Measurements from ENCODE around the gene BHLHE23. TPM values are rescaled to one million over a fixed set of nuclear protein-coding genes. Genes with fewer than 3 reads are reported as not detected.

Gene BHLHE23
- 2.6 TPM for total RNA-seq (ENCODE audit: insufficient read depth, low replicate concordance)

GRCh38 chr20:63006540-63007359 is at the start of gene BHLHE23:
BHLHE23 (minus strand) TSS chr20:63006964; CDS start chr20:63006774, 190 bp downstream.
- no peak for DNase-seq (ENCODE audit: low spot score)

- DNase-seq (ENCODE audit: low spot score) = no peak
Observed at GRCh38 chr20:63055575-63056235, 48.9 kb upstream of the BHLHE23 start.

- no peak for DNase-seq (ENCODE audit: low spot score)
Observed at GRCh38 chr20:63054681-63055240, 48.0 kb upstream of the BHLHE23 start.

GRCh38 chr20:63054103-63054474 is 47.3 kb upstream of the BHLHE23 start:
- DNase-seq (ENCODE audit: low spot score) = no peak

- no peak for DNase-seq (ENCODE audit: low spot score)
Observed at GRCh38 chr20:63053432-63054102, 46.8 kb upstream of the BHLHE23 start.

GRCh38 chr20:63052571-63053431 is 46.0 kb upstream of the BHLHE23 start:
- DNase-seq (ENCODE audit: low spot score) = no peak

GRCh38 chr20:63051911-63052310 is 45.1 kb upstream of the BHLHE23 start:
- DNase-seq (ENCODE audit: low spot score) = no peak

GRCh38 chr20:63051186-63051860 is 44.6 kb upstream of the BHLHE23 start:
- DNase-seq (ENCODE audit: low spot score) = no peak

- DNase-seq (ENCODE audit: low spot score) = no peak
Observed at GRCh38 chr20:63050406-63050805, 43.6 kb upstream of the BHLHE23 start.

GRCh38 chr20:63049561-63050221 is 42.9 kb upstream of the BHLHE23 start:
- DNase-seq (ENCODE audit: low spot score) = no peak

GRCh38 chr20:63049191-63049518 is 42.4 kb upstream of the BHLHE23 start:
- DNase-seq (ENCODE audit: low spot score) = no peak

- DNase-seq (ENCODE audit: low spot score) = no peak
Observed at GRCh38 chr20:63048516-63049190, 41.9 kb upstream of the BHLHE23 start.

GRCh38 chr20:63047946-63048345 is 41.2 kb upstream of the BHLHE23 start:
- DNase-seq (ENCODE audit: low spot score) = no peak

- DNase-seq (ENCODE audit: low spot score) = no peak
Observed at GRCh38 chr20:63047267-63047666, 40.5 kb upstream of the BHLHE23 start.

- DNase-seq (ENCODE audit: low spot score) = no peak
Observed at GRCh38 chr20:63046841-63047240, 40.1 kb upstream of the BHLHE23 start.

- DNase-seq (ENCODE audit: low spot score) = no peak
Observed at GRCh38 chr20:63045991-63046390, 39.2 kb upstream of the BHLHE23 start.

- DNase-seq (ENCODE audit: low spot score) = no peak
Observed at GRCh38 chr20:63045401-63045800, 38.6 kb upstream of the BHLHE23 start.

- DNase-seq (ENCODE audit: low spot score) = no peak
Observed at GRCh38 chr20:63044605-63045004, 37.8 kb upstream of the BHLHE23 start.

GRCh38 chr20:63044204-63044600 is 37.4 kb upstream of the BHLHE23 start:
- no peak for DNase-seq (ENCODE audit: low spot score)

Measured in umbilical cord (tissue), 2 donors.